Tibial nerve (tissue), 4 donors: ENCODE data around the gene PPM1H.

ENCODE experiments used
- EP300 ChIP-seq, 2 donors: sonication (generic); formaldehyde crosslinking; IDR thresholded peaks; one replicate each; pipeline ENCODE4 v1.6.1; 2017; ENCODE audit warnings: antibody characterized with exemption in 2 of 2, mild to moderate bottlenecking in 1 of 2
- TF ChIP-seq, protein P1 (sequence below), 5 experiments: fragments of 200-600 bp in 3 of 5; fragments of 450-650 bp in 2 of 5; sonication (generic) in 3 of 5; IDR thresholded peaks; one replicate each; pipeline ENCODE4 v1.5.1; 2016 to 2019; ENCODE audit warnings: antibody characterized with exemption in 5 of 5, mild to moderate bottlenecking in 3 of 5, moderate library complexity in 2 of 5

DNA sequence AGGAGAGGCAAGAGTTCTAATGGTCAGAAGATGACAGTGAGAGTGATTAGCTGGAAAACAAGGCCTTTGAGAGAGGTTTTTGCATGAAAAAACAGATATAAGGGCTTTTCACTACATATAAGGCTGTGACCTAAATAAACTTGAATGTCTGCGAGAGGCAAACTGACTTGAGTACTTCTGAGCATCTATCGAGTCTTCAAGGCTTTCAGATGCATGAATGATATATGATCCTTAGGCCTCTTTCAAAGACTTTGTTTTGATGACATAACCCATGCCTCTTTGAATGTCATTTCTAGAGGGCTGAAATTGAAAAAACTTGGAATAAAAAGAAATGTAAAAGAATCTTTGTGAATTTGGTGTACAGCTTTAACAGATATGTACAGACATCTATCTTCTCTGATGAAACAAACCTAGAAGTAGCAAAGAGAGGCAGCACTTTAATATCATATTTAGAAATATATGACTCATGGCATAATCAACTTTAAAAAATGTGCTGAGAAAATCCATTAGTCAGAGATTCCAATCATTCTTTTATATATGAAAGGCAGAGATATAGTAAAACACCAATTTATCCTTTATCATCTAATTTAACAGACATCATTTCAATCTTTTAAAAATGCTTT, 72.6 kb downstream of the PPM1H start:
- TF ChIP-seq, protein P1, sequence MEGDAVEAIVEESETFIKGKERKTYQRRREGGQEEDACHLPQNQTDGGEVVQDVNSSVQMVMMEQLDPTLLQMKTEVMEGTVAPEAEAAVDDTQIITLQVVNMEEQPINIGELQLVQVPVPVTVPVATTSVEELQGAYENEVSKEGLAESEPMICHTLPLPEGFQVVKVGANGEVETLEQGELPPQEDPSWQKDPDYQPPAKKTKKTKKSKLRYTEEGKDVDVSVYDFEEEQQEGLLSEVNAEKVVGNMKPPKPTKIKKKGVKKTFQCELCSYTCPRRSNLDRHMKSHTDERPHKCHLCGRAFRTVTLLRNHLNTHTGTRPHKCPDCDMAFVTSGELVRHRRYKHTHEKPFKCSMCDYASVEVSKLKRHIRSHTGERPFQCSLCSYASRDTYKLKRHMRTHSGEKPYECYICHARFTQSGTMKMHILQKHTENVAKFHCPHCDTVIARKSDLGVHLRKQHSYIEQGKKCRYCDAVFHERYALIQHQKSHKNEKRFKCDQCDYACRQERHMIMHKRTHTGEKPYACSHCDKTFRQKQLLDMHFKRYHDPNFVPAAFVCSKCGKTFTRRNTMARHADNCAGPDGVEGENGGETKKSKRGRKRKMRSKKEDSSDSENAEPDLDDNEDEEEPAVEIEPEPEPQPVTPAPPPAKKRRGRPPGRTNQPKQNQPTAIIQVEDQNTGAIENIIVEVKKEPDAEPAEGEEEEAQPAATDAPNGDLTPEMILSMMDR (IDR thresholded peaks at IDR 0.05): no peak
- TF ChIP-seq EP300 (IDR thresholded peaks at IDR 0.05): no peak
